SH-SY5Y (cell line): ENCODE results near the gene GRIK1.

Source experiments
- GATA2 ChIP-seq: IDR thresholded peaks from 2 replicates; pipeline ENCODE4 v1.6.1; 2011; ENCODE audit warnings: mild to moderate bottlenecking, low read depth, low read length
- GATA3 ChIP-seq: IDR thresholded peaks from 2 replicates; pipeline ENCODE4 v1.6.1; 2011; ENCODE audit warnings: low read depth, mild to moderate bottlenecking, low read length, moderate library complexity

Gene GRIK1

DNA sequence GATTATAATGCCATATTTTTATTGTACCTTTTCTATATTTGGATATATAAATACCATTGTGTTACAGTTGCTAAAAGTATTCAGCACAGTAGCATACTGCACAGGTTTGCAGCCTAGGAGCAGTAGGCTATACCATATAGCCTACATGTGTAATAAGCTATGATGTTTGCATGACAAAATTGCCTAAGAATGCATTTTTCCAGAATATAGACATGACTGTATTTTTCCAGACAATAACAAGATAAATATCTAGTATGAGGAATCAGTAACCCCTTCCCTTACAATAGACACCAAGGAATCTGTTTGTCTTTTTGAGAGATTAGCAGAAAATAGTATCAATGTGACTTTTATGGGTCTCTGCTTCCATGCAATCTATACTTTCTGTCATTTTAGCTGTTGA lies 228.6 kb downstream of the GRIK1 start:
- TF ChIP-seq GATA3, result no peak
- TF ChIP-seq GATA2, result no peak

DNA sequence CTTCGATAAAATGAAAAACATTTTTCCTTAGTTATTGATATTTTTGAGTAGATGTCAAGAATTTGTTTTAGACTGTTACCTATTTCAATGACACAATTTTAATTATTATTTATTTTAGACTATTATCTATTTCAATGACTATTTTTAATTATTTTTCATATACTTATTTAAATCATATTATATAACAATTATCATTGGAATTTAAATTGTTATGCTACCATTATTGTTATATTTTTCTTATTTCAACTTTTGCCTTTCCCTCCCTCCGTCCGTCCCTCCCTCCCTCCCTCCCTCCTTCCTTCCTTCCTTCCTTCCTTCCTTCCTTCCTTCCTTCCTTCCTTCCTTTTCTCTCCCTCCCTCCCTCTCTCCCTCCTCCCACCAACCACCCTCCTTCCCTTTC lies 229.3 kb downstream of the GRIK1 start:
- no peak for TF ChIP-seq GATA2
- TF ChIP-seq GATA3, result no peak

GRCh38 chr21:29708401-29708800 lies 231.4 kb downstream of the GRIK1 start:
- no peak for TF ChIP-seq GATA2
- TF ChIP-seq GATA3, result no peak

GRCh38 chr21:29704719-29705118 lies 235.1 kb downstream of the GRIK1 start:
- TF ChIP-seq GATA3 (no peak), GATA2 (no peak)

DNA sequence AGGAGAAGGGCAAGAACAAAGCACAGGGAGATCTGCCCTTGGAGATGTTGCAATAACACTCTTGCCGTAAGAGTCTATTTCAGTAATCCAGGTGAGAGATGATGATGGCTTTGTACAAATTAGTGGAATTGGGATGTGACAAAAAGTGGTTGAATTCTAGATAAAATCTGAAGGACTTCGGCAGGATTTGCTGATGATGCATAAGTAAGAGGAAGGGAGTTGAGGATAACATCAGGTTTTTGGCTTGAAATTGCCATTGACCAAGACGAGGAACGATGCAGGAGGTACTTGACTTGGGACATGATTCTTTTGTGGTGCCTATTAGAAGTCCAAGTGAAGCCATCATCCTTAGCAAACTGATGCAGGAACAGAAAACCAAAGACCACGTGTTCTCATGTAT lies 238.1 kb downstream of the GRIK1 start:
- no peak for TF ChIP-seq GATA3
- no peak for TF ChIP-seq GATA2

GRCh38 chr21:29697555-29698193 lies 242.1 kb downstream of the GRIK1 start:
- TF ChIP-seq GATA3 (no peak), GATA2 (no peak)

DNA sequence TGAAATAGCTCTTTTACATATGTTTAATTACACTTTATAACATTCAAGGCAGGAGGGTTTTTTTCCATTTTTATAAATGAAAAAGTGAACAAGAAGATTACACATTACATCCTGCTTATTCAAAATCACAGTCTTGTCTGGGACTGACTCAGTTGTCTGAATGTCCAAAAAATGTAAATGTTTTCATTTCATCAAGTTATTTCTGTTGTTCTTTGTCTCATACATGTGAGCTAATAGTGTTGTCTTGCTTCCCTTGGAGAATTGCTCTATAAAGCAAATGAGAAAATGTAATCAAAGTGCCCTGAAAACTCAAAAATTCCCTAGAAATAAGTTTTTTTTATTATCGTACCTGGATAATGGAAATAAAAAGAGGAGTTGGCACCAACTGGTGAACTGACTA lies 242.9 kb downstream of the GRIK1 start:
- TF ChIP-seq GATA2 (no peak), GATA3 (no peak)

- TF ChIP-seq GATA2 (no peak), GATA3 (no peak)
Measured at GRCh38 chr21:29691616-29692491, 247.9 kb downstream of the GRIK1 start.

DNA sequence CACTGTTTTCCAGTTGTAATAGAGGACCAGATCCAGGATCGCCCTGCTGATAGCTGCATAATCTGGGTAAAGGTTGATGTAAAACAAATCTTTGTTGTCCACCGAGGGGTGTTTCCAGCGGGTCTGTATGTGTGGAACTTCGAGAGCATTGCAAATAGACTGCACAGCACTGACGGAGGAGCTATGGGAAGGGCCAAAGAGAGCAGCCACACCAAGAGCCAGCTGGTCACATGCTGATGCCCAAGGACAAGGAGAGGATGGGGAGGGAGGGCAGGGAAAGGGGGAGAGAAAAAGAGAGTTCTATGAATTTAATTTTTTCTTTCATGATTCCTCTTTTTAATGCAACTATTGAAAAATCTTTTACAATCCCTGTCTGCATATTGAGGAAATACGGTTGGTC lies 250.0 kb downstream of the GRIK1 start:
- TF ChIP-seq GATA2 (no peak), GATA3 (no peak)

DNA sequence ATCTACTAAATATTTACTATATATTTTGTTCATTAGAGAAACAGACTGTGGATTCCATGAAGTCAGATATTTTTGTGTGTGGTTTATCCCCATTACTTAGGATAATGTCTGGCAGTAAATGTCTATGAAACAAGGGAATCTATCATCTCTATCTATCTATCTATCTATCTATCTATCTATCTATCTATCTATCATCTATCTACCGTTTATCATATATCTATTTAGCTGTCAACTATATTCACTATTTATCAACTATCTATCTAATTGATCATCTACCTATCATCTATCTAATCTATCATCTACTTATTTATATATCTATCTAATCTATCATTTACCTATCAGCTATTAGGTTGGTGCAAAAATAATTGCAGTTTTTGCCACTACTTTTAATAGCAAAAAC lies 255.7 kb downstream of the GRIK1 start:
- TF ChIP-seq GATA2 (no peak), GATA3 (no peak)

GRCh38 chr21:29682800-29683199 lies 257.0 kb downstream of the GRIK1 start:
- TF ChIP-seq GATA3, result no peak
- TF ChIP-seq GATA2, result no peak

- no peak for TF ChIP-seq GATA3
- no peak for TF ChIP-seq GATA2
Measured at GRCh38 chr21:29680273-29680672, 259.5 kb downstream of the GRIK1 start.

GRCh38 chr21:29678626-29679025 lies 261.2 kb downstream of the GRIK1 start:
- TF ChIP-seq GATA2, result no peak

GRCh38 chr21:29677326-29677725 lies 262.5 kb downstream of the GRIK1 start:
- TF ChIP-seq GATA2 (no peak), GATA3 (no peak)

GRCh38 chr21:29676395-29676794 lies 263.4 kb downstream of the GRIK1 start:
- no peak for TF ChIP-seq GATA3
- TF ChIP-seq GATA2, result no peak

GRCh38 chr21:29675451-29675850 lies 264.3 kb downstream of the GRIK1 start:
- TF ChIP-seq GATA2 (no peak), GATA3 (no peak)
